Measurements from ENCODE around the gene NINJ1.

DNA sequence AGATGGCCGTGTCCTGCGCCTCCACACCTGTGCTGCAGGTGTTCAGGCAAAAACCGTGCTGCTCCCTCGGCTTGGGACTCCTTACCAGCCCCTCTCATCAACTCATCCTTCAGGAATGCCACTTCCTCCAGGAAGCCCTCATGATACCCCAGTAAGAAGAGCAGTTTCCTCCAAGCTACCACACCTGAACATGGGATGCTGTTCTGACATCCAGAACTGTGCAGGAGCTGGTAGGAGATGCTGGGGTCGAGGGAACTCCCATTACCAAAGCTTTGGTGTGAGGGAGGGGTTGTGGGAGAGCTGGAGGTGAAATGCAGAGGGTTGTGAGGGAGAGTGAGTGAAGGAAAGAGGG is 19.1 kb downstream of the NINJ1 start:
- TF ChIP-seq GATA2 (IDR thresholded peaks at IDR 0.05; ENCODE audit: low read depth, low read length) (no peak), GATA3 (IDR thresholded peaks at IDR 0.05; ENCODE audit: low read depth, low read length) (no peak)
